ENCODE measurements around the gene SLC6A11.

The SLC6A11 gene

DNA sequence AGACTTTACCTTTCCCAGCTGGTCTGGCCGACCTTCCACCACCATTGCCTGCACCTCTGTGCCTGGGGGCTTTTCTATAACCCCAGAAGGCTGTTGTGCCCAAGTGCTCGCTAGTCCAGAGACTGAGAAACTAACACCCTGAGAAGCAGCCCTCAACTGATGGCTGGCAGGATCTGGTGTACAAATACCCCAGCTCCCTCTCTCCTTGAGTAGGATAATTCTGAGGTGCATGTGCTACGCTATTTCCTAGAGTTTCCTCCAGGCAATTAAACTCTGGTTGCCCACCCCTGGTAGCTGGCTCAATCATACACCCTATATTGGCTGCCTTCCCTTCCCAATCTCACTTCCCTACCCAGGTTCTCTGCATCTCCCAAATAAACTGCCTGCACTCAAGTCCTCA lies 165.0 kb downstream of the SLC6A11 start:
- DNase-seq (ENCODE audit: low spot score), result no peak

DNA sequence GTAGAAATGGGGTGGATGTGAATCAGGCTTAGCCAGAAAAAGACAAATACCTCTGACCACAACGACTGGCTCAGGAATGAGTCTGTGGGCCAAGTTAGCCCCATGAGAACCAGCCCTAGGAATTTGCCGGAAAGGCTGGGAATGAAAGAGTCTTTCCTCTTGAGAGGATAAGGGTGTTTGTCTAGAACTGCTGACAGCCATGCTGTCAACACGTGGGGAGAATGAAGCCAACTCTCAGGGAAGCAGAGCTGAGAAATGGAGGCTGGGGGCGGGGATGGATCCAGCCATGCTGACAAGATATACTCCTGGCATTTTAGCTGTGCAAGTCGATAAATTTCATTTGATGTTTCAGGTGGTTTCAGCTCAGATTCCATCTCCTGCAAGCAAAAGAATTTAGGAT lies 165.9 kb downstream of the SLC6A11 start:
- DNase-seq (ENCODE audit: low spot score), result no peak

DNA sequence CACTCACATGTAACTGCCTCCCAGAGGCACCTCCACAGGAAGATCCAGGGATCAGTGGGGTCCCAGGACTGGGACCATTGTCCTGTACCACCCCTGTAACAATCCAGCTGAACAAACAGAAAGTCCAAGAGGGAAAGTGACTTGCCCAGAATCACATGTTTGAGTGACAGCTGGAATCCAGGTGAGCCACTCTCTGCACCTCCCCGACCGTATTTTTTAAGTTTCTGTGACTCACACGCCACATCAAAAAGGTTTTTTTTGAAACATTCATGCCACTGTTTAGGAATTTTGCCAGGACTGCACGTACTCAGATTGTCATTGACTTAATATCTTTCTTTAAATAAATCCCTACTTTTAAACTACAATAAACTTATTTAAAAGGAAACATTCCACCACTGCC lies 166.8 kb downstream of the SLC6A11 start:
- DNase-seq (ENCODE audit: low spot score), result no peak

DNA sequence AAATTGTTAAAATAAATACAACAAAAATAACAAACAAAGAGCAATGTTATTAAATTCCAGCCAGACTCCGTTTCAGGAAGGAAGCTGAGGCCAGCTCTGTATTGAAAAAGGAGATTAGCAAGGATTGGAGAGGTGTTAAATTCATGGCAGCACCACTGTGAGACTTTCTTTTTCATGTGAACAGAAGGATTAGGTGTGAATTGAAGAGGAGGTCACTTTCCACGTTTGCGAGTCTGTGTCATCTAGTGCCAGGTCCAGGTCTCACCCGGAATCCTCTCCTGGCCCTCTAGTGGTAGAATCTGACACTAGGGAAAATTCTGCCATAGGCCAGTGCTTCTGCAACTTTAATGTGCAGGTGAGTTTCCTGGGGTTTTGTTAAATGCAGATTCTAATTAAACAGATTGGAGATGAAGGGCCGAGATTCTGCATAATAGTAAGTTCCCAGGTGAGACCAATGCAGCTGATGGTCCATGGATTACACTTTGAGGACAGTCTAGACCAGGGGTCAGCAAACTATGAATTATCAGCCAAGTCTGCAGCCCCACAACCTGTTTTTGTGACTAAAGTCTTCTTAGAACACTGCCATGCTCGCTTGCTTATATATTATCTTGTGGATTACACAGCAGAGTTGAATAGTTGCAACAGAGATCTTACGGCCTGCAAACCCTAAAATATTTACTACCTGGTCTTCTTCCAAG lies 167.3 kb downstream of the SLC6A11 start:
- no peak for DNase-seq (ENCODE audit: low spot score)

DNA sequence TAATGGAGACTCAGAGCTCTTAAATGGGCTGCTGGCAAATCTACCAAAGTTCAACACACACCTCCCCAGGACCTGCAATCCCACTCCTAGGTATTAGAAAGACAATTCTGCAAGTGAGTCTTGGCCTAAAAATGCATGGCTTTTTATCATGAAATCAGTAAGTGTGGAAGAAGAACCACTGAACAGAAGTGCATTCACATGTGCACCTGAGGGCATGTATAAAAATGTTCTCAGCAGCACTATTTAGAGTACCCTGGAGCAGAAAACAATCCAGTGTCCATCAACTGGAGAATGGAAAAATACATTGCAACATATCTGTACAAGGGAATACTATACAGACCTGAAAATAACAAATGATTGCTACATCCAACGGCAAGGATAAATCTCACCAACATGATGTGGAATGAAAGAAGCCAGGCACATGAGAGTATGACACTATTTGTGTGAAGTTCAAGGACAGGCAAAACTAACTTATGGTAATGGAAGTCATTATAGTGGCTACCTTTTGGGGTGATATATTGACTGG lies 168.4 kb downstream of the SLC6A11 start:
- DNase-seq (ENCODE audit: low spot score), result no peak

DNA sequence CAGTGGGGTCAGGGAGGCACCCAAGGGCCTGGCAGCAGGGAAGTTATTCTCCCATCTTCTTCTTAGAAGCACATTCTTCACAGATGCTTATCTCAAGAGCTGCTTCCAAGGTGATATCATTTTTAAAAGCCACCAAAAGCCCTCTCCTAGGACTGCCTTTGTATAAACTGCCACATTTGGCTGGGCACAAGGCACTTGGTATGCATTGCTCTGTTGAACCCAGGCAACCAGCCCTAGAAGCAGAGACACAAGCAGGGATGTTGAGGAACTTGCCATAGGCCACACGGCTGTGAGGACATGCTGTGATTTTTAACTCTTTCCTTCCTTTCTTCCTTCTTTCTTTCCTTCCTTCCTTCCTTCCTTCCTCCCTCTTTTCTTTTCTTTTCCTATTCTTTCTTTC lies 169.2 kb downstream of the SLC6A11 start:
- no peak for DNase-seq (ENCODE audit: low spot score)

DNA sequence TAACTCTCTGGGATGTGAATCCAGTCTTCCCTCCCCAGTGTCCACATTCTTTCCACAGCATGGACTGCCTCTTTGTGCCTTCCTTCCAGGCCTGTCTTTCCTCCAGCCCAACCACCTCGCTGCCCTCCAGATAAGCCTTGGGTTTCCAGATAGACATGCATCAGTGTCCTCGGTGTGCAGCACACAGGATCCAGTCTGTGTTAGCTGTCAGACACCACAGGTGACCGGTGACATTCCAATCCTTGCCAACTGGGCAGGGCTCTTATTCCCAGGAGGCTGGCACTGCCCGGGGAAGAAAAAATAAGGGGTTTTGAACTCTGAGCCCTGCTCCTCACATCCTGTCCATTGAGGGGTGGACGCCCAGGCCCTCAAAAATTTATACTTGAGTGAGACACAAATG lies 170.6 kb downstream of the SLC6A11 start:
- no peak for DNase-seq (ENCODE audit: low spot score)

DNA sequence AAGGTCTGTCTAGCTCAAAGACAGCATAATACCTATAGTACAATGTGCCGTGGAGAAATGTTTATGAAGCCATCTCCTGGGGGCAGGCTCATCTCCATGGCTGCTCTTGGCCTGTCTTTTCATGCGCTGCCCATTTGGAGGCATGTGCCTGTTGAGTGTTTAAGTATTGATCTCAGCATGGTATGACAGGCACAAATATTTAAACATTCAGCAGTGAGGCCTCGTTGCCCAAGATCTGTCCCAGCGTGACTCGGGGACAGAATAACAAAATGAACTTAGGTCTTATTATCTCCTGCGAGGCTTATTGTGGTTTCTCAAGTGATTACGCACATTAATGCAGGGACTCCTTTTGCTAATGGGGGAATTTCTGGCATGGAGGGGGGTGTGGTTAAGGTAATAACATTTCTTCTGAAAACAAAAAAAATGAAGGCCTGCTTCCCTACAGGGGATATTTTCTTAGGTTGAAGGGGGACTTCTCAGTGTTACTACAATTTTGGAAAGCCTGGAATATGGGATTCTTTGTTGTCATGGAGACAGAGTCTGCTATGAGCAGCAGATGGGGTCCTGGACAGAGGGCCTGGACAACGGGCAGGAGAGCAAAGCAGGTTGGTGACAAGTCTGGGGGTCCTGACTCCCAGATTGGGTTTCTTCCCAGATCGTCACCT lies 172.1 kb downstream of the SLC6A11 start:
- no peak for DNase-seq (ENCODE audit: low spot score)

DNA sequence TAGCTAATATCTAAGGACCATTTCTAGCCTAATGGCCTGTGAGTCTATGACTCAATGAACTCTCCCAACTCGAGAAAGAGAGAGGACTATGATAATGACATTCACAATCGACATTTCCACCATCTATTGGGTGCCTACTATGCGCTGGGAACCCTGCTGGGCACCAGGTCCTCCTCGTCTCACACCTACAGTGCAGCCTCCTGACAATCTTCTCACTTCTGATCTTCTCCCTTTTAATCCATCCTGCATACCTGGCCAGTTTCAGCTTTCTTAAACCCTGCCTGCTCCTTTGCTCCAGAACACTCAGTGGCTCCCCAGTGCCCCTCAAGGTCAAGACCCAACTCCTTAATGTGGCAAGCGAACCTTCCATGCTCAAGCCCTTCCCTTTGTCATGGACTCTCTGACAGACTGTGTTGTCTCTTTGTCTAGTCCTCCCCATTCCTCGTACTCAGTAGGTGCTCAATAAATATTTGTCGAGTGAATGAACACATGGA lies 173.0 kb downstream of the SLC6A11 start:
- DNase-seq (ENCODE audit: low spot score), result no peak
